GM23338 (cell line): ENCODE results near the gene VEPH1. TPM values are rescaled to one million over a fixed set of nuclear protein-coding genes. Genes with fewer than 3 reads are reported as not detected.

ENCODE experiments used
- ATAC-seq: fragments of 200-7000 bp; cut with Tn5 transposase; 3 replicates; pipeline ENCODE4 v1.9.1; 2020
- DNase-seq: peaks from one replicate; pipeline ENCODE4 v3.0.0-alpha.2; 2015; ENCODE audit warnings: low spot score
- H2AFZ ChIP-seq: fragments of 200-600 bp; sonication (generic); 2 replicates; pipeline ENCODE4 v1.8.0; 2016; ENCODE audit warnings: antibody characterized with exemption, mild to moderate bottlenecking, moderate library complexity
- H3F3A ChIP-seq: fragments of 200-600 bp; sonication (generic); replicated peaks from 2 replicates; pipeline ENCODE4 v1.8.0; 2017; ENCODE audit warnings: antibody characterized with exemption, mixed run types, low read depth
- H3K27ac ChIP-seq: fragments of 200-600 bp; sonication (generic); 2 replicates; pipeline ENCODE4 v1.6.1; 2016; ENCODE audit warnings: low read depth
- H3K27me3 ChIP-seq: fragments of 200-600 bp; sonication (generic); 2 replicates; pipeline ENCODE4 v1.8.0; 2016; ENCODE audit warnings: mild to moderate bottlenecking, mixed run types, moderate library complexity; ENCODE audit not compliant: insufficient read depth
- H3K36me3 ChIP-seq: fragments of 200-600 bp; sonication (generic); 2 replicates; pipeline ENCODE4 v1.8.0; 2016; ENCODE audit warnings: mild to moderate bottlenecking; ENCODE audit not compliant: insufficient read depth
- H3K4me1 ChIP-seq: fragments of 200-600 bp; sonication (generic); 2 replicates; pipeline ENCODE4 v1.8.0; 2016; ENCODE audit warnings: mild to moderate bottlenecking, moderate library complexity; ENCODE audit not compliant: insufficient read depth
- H3K4me2 ChIP-seq: fragments of 200-600 bp; sonication (generic); 2 replicates; pipeline ENCODE4 v1.7.1; 2017; ENCODE audit warnings: mixed run types
- H3K4me3 ChIP-seq: fragments of 200-600 bp; sonication (generic); 2 replicates; pipeline ENCODE4 v1.6.1; 2016; ENCODE audit warnings: mixed run types
- H3K79me2 ChIP-seq: fragments of 200-600 bp; sonication (generic); replicated peaks from 2 replicates; pipeline ENCODE4 v1.8.0; 2017; ENCODE audit warnings: mild to moderate bottlenecking; ENCODE audit not compliant: insufficient read depth
- H3K9me2 ChIP-seq: fragments of 200-600 bp; sonication (generic); 2 replicates; pipeline ENCODE4 v1.8.0; 2017; ENCODE audit not compliant: insufficient read depth
- H4K20me1 ChIP-seq: fragments of 200-600 bp; sonication (generic); replicated peaks from 2 replicates; pipeline ENCODE4 v1.8.0; 2017; ENCODE audit warnings: mild to moderate bottlenecking; ENCODE audit not compliant: insufficient read depth
- H3K27ac Mint-ChIP-seq: 2 replicates; pipeline ENCODE4 v1.8.0; 2020; ENCODE audit warnings: inconsistent platforms, mild to moderate bottlenecking, moderate library complexity, mixed read lengths
- H3K27me3 Mint-ChIP-seq: 3 replicates; pipeline ENCODE4 v1.8.0; 2022; ENCODE audit warnings: low read depth, mild to moderate bottlenecking, moderate library complexity, mixed read lengths, inconsistent platforms; ENCODE audit not compliant: insufficient read depth, poor library complexity
- H3K36me3 Mint-ChIP-seq: 3 replicates; pipeline ENCODE4 v1.8.0; 2021; ENCODE audit warnings: low read depth, mild to moderate bottlenecking, inconsistent platforms, moderate library complexity, mixed read lengths
- H3K4me1 Mint-ChIP-seq: 3 replicates; pipeline ENCODE4 v1.8.0; 2020; ENCODE audit warnings: mild to moderate bottlenecking, inconsistent platforms, mixed read lengths
- H3K4me3 Mint-ChIP-seq: 3 replicates; pipeline ENCODE4 v1.8.0; 2021; ENCODE audit warnings: moderate library complexity, mild to moderate bottlenecking, inconsistent platforms, mixed read lengths
- H3K9me3 Mint-ChIP-seq: 3 replicates; pipeline ENCODE4 v1.8.0; 2020; ENCODE audit warnings: moderate library complexity, mild to moderate bottlenecking, inconsistent platforms, mixed read lengths
- CREB1 ChIP-seq: fragments of 250-450 bp; sonication (Bioruptor Pico); IDR thresholded peaks from 2 replicates; pipeline ENCODE4 v1.5.0; 2020; ENCODE audit warnings: low read depth, mild to moderate bottlenecking, moderate library complexity
- CTCF ChIP-seq, 2 experiments: fragments of 200-600 bp in 1 of 2; sonication (generic) in 1 of 2; conservative IDR thresholded peaks; 2 replicates each; pipeline versions ENCODE4 v1.5.1 to v1.6.1; 2016 to 2017; ENCODE audit warnings: antibody characterized with exemption in 2 of 2, low read depth in 2 of 2, mild to moderate bottlenecking in 2 of 2, moderate library complexity in 1 of 2
- ETS1 ChIP-seq: IDR thresholded peaks from 2 replicates; pipeline ENCODE4 v1.6.1; 2016; ENCODE audit warnings: antibody characterized with exemption
- EZH2 ChIP-seq: fragments of 200-600 bp; sonication (generic); IDR thresholded peaks from one replicate; pipeline ENCODE4 v1.8.0; 2017; ENCODE audit warnings: antibody characterized with exemption, mild to moderate bottlenecking, low read depth; ENCODE audit not compliant: unreplicated experiment
- EZH2phosphoT487 ChIP-seq: fragments of 200-600 bp; sonication (generic); IDR thresholded peaks from one replicate; pipeline ENCODE4 v1.8.1; 2018; ENCODE audit warnings: antibody characterized with exemption; ENCODE audit not compliant: unreplicated experiment
- JUNB ChIP-seq: IDR thresholded peaks from one replicate; pipeline ENCODE4 v1.6.1; 2016; ENCODE audit warnings: antibody characterized with exemption; ENCODE audit not compliant: unreplicated experiment
- POLR2AphosphoS5 ChIP-seq: IDR thresholded peaks from 2 replicates; pipeline ENCODE4 v1.6.1; 2016; ENCODE audit warnings: antibody characterized with exemption, low read depth
- REST ChIP-seq: IDR thresholded peaks from one replicate; pipeline ENCODE4 v1.6.1; 2018; ENCODE audit warnings: antibody characterized with exemption; ENCODE audit not compliant: unreplicated experiment
- STAT1 ChIP-seq: IDR thresholded peaks from one replicate; pipeline ENCODE4 v1.6.1; 2016; ENCODE audit warnings: antibody characterized with exemption; ENCODE audit not compliant: unreplicated experiment
- ZNF331 ChIP-seq: fragments of 250-450 bp; sonication (Bioruptor Pico); IDR thresholded peaks from 2 replicates; pipeline ENCODE4 v1.5.0; 2020; ENCODE audit warnings: low read depth, mild to moderate bottlenecking, moderate library complexity
- ZNF462 ChIP-seq: fragments of 250-450 bp; sonication (Bioruptor Pico); IDR thresholded peaks from 2 replicates; pipeline ENCODE4 v1.5.0; 2020; ENCODE audit warnings: mild to moderate bottlenecking, moderate library complexity
- polyA plus RNA-seq: library from polyadenylated mRNA; unstranded; fragments of >200 nt; fragmentation: Nextera tagmentation; extraction: Ambion mirVana; gene quantifications from 2 replicates; pipeline ENCODE4 v1.2.1, GENCODE V29; 2016
- total RNA-seq: library from RNA; depleted of rRNA; stranded (reverse); fragments of >200 nt; shearing (Covaris generic); gene quantifications from 2 replicates; pipeline ENCODE4 v1.2.3, GENCODE V29; 2014

The VEPH1 gene
- total and polyA plus RNA-seq, 2 experiments from 2014 or later: 15.4 to 33.8 TPM

- TF ChIP-seq ZNF462: no peak
Measured at GRCh38 chr3:157305392-157305791, 197.8 kb downstream of the VEPH1 start (continued).

GRCh38 chr3:157301755-157302154, 201.5 kb downstream of the VEPH1 start:
- Histone ChIP-seq H3K36me3 (no peaks in the 10 kb centered on the region), H3K27ac (no peak overlapping the region), H3K9me2 (no peaks in the 10 kb centered on the region; the same call in none of the 2 replicates), H3K4me1 (no peaks in the 10 kb centered on the region), H3K27me3 (no peaks in the 10 kb centered on the region), H4K20me1 (no peaks in the 10 kb centered on the region), H3K79me2 (no peaks in the 10 kb centered on the region), H3K4me3 (no peak overlapping the region), H2AFZ (peak overlapping the region; percentile 67; the same call in 1 of the 2 replicates), H3K4me2 (no peak overlapping the region), H3F3A (no peaks in the 10 kb centered on the region)
- ATAC-seq: no peak
- no peaks in the 10 kb centered on the region for H3K27me3 Mint-ChIP-seq
- H3K36me3 Mint-ChIP-seq: no peaks in the 10 kb centered on the region
- no peaks in the 10 kb centered on the region for H3K9me3 Mint-ChIP-seq
- peaks cover 8% of the 10 kb centered on the region; the same call in 2 of the 3 replicates for H3K4me1 Mint-ChIP-seq
- no peak overlapping the region for H3K4me3 Mint-ChIP-seq
- no peak overlapping the region for H3K27ac Mint-ChIP-seq
- DNase-seq: no peak
- TF ChIP-seq ZNF331 (CRISPR knock-in tag): no peak
- TF ChIP-seq POLR2AphosphoS5: no peak
- no peak for TF ChIP-seq EZH2
- no peak for TF ChIP-seq ETS1
- no peak for TF ChIP-seq STAT1
- TF ChIP-seq JUNB: no peak
- no peak for TF ChIP-seq EZH2phosphoT487
- TF ChIP-seq CTCF (conservative IDR thresholded peaks at IDR 0.05; ENCODE audit: low read depth in 2 of 2): no peak
- no peak for TF ChIP-seq CREB1 (CRISPR knock-in tag)
- TF ChIP-seq REST: no peak
